ENCODE results near the gene ADAMTS14. TPM values are rescaled to one million over a fixed set of nuclear protein-coding genes. Genes with fewer than 3 reads are reported as not detected.

Gene ADAMTS14
- total RNA-seq, 1 donor from 2014 or later: 0.41 TPM

DNA sequence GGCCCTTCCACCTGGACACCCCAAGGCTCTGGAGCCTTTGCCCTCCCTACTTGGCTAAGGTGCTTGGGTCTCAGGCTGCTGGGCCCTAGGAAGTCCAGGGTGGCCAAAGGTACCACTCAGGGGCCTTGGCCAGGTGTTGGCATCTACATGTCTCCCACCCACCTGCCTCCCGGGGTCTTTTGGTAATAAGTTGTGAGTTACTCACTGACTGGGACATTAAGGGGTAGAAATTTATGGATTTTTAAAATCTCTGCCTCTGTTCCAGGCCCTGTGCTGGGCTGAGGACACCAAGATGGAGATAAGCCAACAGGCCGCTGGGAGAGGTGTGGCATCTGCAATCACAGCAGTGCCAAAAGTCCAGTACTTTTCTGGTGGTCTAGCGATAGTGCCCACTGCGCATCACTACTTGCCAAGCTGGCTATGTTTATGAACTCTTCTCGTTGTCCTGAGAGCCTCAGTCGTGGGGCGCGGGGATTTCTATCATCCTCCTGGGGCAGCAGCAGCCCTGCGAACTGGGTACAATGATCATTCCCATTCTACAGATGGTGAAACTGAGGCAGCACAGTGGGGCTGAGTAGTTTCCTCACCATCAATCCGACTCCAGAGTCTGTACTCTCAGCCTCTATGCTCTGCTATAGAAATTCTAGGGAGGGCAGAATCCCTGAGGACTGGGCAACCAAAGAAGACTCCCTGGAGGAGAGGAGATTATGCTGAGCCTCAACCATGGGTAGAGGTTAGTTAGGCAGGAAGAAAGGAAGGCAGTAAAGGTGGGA, 76.7 kb downstream of the ADAMTS14 start:
- FAIRE-seq (no peak), DNase-seq (ENCODE audit: low spot score in 2 of 2) (no peak)

DNA sequence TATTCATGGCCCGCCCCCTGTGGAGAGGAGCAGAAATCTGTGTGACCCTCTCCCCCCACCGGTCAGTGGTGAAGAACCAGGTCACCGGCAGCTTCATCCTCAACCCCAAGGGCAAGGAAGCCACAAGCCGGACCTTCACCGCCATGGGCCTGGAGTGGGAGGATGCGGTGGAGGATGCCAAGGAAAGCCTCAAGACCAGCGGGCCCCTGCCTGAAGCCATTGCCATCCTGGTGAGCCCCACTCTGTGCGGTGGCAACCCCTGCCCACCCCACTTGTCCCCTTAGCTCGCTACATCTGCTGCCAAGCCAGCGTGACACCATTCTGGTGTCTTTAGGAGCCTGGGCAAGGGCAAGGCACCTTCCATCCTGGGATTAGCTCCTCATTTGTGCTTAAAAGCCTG, 77.5 kb downstream of the ADAMTS14 start:
- DNase-seq (ENCODE audit: low spot score in 2 of 2) (no peak), FAIRE-seq (no peak)

DNA sequence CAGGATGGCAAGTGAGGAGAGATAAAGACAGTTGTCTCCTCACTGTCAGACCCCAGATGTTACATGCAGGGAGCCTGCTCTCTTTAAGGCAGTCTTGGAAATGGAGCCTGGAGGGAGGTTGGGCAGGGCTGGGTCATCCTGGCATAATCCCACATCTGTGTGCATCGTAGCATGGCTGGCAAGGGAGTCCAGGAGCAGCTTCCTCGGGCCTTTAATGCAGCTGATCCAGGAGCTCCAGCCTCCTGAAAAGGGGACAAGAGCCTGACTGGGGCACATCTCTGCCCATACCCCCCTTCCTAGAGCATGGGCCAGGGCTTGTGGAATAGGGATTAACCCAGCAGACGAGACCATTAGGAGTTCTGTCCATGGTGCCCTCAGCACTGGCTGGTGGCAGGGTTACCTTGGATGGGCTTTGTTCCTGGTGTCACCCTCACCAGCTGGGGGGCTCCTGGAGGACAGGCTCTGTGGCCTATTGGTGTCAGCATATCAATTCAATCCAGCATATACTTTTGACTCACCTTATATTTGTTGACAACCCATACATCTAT, 77.9 kb downstream of the ADAMTS14 start:
- FAIRE-seq (no peak), DNase-seq (ENCODE audit: low spot score in 2 of 2) (no peak)

DNA sequence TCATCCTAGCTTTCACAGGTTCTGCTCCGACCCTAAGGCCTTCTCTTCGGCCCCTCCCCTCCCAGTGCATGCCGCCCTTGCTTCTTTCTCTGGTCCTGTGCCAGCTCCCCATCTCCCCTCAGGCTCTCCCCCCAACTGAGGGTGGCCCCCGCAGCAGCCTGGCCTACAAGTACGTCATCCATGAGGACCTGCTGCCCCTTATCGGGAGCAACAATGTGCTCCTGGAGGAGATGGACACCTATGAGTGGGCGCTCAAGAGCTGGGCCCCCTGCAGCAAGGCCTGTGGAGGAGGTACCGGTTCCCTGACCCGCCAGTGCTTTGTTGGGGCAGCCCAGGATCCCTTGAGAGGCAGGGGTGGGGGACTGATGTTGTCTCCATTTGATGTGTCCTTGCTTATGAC, 79.0 kb downstream of the ADAMTS14 start:
- DNase-seq (ENCODE audit: low spot score in 2 of 2): no peak
- no peak for FAIRE-seq

DNA sequence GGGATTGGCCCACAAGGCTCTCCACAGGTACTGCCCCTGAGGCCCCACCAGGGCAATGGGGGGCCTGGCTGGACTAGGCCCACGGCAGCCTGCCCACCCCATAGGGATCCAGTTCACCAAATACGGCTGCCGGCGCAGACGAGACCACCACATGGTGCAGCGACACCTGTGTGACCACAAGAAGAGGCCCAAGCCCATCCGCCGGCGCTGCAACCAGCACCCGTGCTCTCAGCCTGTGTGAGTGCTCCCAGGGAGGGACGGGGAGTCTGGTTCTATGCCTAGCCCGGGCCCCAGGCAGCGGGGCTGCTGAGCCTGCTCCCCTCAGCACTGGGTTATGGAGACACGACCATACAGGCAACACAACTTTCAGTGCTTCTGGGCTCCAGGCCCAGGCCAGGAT, 79.7 kb downstream of the ADAMTS14 start:
- DNase-seq (ENCODE audit: low spot score in 2 of 2) (no peak), FAIRE-seq (no peak)

DNA sequence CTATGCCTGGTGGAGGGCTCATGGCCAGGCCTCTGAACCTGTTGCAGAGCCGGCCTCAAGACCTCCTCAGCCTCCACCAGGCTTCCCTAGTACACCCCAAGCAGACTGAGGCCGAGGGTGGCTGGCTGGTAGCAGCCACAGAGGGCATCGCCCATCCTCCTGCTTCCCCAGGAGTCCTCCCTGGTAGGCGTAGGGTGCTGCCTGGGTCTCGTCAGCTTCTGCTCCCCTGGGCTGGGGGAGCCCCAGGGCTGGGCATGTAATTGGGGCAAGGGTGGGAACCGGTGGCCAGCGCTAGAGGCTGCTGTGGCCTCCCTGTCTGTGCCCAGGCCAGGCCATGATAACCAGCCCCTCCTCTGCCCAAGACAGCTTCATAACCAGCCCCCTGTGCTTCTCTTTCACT, 80.3 kb downstream of the ADAMTS14 start:
- DNase-seq (ENCODE audit: low spot score in 2 of 2) (no peak), FAIRE-seq (no peak)

DNA sequence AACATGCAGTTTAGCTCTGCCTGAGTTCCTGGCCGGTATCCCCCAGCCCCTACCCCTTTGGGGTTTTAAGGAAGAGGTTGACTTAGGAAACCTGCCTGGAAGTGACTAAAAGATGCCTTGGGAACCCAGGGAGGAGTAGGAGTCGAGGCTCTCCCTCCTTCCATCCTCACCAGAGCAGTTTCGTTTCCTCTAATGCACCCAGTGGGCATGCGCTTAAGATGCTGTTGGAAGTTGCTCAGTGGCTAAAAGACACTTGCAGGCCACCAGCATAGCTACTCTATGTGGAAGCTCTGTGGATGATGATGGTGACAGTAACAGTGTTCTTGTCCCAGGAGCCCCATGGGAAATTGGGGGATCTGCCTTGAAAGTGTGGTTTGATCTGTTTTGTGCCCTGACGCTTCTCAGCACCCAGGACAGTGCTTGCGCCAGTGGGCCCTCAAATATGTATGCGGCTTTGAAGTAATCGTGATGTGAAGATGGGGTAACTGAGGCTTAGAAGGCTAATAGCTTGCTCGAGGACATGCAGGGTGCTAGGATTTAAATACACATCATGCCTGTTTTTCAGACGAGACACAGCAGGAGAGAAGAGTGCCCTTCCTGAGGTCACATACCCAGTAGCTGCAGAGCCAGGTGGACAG, 80.8 kb downstream of the ADAMTS14 start:
- FAIRE-seq (no peak), DNase-seq (ENCODE audit: low spot score in 2 of 2) (no peak)

DNA sequence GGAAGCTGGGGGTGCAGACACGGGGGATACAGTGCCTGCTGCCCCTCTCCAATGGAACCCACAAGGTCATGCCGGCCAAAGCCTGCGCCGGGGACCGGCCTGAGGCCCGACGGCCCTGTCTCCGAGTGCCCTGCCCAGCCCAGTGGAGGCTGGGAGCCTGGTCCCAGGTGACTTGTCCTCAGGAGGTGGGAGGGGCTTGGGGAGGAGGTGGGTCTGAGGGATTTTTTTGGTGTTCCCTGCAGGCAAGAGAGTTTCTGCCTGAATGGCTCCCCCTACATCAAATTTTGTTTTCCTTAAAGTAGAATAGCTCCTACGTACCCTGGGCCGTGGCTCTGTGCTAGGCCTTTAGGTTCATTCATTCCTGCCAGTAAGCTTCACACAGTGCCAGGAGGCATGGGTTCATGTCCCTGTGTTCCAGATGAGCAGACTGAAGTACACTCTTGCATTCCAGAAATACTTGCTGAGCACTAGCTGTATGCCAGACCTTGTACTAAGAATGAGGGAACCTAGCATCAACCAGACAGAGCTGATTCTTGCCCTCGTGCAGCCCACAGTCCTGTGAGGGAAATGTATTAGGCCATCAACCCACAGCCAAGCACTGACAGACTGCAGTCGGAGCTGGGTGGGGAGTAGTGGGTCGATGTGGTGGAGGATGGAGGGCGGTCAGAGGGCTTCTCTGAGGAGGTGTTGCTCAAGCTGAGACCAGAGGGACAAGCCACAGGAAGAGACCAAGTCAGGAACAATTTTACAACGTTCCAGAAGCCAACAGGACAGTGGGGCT, 81.7 kb downstream of the ADAMTS14 start:
- FAIRE-seq (no peak), DNase-seq (ENCODE audit: low spot score in 2 of 2) (no peak)

DNA sequence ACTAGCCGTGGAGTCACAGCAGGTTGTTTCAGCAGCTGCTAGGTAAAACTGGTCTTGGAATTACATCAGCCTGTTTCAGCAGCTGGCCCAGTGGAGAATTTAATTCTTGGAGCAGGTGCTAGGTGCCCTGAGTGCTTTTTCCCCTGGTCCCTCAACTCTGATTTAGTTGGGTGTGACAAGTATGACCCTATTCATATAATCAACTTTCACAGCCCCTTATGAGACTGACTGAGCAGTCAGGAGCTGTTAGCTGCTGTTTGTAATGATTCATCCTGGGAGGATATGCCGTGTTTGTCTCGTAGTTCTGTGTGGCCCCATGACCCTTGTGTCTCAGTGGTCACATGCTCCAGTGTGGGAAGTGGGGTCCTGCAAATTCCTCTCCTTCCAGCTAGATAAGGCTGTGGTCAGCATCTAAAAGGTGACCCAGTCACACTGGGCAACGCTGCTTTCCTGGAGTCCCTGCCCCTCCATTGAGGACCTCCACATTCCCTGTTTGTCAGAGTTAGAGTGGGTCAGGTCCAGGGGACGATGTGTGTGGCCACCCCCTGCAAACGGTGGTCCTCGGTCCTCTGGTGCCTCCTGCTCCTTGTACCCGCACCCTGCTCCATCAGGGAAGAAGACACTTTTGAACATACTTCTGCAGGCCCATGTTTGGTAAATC, 84.5 kb downstream of the ADAMTS14 start:
- DNase-seq (ENCODE audit: low spot score in 2 of 2): no peak
- FAIRE-seq: no peak

DNA sequence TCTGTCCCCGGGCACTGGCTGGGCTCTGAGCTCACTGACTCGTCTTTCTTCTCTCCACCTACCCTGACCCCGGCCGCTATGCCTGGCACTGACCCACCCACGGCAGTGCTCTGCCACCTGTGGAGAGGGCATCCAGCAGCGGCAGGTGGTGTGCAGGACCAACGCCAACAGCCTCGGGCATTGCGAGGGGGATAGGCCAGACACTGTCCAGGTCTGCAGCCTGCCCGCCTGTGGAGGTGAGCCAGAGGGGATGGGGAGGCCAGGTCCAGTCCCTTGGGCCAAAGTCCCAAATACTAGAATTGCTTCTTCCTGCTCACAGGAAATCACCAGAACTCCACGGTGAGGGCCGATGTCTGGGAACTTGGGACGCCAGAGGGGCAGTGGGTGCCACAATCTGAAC, 85.5 kb downstream of the ADAMTS14 start:
- DNase-seq (ENCODE audit: low spot score in 2 of 2): no peak

DNA sequence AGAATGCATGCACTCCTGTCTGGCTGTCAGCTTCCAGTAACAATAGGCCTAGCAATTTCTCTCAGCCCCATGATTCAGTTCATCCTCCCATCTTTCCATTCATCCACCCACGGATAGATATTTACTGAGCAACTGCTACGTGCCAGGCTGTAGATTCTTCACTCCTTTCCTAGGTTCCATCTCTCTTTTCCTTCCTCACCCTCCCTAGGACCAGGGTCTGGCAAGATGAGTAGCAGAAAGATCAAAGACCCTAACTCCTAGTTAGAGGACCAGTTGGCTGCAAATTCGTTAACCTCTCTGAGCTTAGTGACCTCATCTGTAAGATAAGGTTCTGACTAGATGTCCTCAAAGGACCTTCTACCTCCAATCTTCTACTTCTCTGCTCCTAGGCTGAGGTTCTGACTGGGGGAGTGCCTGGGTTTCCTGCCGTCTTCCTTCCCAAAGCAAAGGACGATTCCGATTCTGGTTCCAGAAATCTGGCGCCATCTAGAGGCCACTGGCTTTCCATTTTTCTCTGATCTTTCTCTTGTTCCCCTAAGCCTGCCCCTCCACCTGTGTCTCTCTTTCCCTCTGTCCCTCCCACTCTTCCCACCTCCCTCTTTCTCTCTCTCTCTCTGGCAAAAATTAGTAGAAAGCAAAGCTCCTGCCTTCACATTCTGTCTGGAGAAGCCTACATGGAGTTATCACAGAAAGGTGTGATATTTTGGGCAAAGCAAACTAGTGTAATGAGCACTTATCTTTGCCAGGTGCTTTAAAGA, 86.6 kb downstream of the ADAMTS14 start:
- DNase-seq (ENCODE audit: low spot score in 2 of 2) (peak; percentile 59 to 79), FAIRE-seq (peak; percentile 42)

More for the DNA sequence above, 85.5 kb downstream of the ADAMTS14 start:
- FAIRE-seq: no peak

DNA sequence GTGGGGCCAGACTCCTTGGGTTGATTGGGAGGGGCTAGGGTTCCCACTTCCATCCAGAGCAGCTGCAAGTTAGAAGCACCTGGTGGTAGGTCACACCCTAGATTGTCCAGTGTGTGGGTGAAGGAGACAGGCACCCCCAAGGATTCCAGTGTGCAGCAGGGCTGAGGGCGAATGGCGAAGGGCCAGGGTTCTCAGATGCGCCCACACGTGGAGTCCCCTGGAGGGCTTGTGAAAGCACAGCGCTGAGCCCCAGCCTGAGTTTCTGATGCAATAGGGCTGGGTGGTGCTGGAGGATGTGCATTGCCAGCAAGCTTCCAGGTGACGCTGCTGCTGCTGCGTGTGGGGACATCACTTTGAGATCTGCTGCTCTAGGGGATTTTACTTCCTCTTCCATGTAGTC, 87.5 kb downstream of the ADAMTS14 start:
- DNase-seq (ENCODE audit: low spot score in 2 of 2) (no peak), FAIRE-seq (no peak)

DNA sequence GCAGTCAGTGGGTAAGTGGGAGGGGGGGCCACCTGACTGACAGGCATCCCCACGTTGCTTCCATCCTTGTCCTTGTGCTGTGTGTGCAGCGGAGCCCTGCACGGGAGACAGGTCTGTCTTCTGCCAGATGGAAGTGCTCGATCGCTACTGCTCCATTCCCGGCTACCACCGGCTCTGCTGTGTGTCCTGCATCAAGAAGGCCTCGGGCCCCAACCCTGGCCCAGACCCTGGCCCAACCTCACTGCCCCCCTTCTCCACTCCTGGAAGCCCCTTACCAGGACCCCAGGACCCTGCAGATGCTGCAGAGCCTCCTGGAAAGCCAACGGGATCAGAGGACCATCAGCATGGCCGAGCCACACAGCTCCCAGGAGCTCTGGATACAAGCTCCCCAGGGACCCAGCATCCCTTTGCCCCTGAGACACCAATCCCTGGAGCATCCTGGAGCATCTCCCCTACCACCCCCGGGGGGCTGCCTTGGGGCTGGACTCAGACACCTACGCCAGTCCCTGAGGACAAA, 88.0 kb downstream of the ADAMTS14 start:
- DNase-seq (ENCODE audit: low spot score in 2 of 2): no peak

DNA sequence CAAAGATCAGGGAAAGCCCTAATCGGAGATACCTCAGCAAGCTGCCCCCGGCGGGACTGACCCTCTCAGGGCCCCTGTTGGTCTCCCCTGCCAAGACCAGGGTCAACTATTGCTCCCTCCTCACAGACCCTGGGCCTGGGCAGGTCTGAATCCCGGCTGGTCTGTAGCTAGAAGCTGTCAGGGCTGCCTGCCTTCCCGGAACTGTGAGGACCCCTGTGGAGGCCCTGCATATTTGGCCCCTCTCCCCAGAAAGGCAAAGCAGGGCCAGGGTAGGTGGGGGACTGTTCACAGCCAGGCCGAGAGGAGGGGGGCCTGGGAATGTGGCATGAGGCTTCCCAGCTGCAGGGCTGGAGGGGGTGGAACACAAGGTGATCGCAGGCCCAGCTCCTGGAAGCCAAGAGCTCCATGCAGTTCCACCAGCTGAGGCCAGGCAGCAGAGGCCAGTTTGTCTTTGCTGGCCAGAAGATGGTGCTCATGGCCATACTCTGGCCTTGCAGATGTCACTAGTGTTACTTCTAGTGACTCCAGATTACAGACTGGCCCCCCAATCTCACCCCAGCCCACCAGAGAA, 88.8 kb downstream of the ADAMTS14 start:
- no peak for FAIRE-seq
- no peak for DNase-seq (ENCODE audit: low spot score in 2 of 2)

More for the DNA sequence above, 88.0 kb downstream of the ADAMTS14 start:
- no peak for FAIRE-seq

DNA sequence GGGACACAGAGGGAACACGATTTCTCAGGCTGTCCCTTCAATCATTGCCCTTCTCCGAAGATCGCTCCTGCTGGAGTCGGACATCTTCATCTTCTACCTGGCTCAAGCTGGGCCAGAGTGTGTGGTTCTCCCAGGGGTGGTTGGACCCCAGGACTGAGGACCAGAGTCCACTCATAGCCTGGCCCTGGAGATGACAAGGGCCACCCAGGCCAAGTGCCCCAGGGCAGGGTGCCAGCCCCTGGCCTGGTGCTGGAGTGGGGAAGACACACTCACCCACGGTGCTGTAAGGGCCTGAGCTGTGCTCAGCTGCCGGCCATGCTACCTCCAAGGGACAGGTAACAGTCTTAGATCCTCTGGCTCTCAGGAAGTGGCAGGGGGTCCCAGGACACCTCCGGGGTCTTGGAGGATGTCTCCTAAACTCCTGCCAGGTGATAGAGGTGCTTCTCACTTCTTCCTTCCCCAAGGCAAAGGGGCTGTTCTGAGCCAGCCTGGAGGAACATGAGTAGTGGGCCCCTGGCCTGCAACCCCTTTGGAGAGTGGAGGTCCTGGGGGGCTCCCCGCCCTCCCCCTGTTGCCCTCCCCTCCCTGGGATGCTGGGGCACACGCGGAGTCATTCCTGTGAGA, 89.5 kb downstream of the ADAMTS14 start:
- no peak for DNase-seq (ENCODE audit: low spot score in 2 of 2)

DNA sequence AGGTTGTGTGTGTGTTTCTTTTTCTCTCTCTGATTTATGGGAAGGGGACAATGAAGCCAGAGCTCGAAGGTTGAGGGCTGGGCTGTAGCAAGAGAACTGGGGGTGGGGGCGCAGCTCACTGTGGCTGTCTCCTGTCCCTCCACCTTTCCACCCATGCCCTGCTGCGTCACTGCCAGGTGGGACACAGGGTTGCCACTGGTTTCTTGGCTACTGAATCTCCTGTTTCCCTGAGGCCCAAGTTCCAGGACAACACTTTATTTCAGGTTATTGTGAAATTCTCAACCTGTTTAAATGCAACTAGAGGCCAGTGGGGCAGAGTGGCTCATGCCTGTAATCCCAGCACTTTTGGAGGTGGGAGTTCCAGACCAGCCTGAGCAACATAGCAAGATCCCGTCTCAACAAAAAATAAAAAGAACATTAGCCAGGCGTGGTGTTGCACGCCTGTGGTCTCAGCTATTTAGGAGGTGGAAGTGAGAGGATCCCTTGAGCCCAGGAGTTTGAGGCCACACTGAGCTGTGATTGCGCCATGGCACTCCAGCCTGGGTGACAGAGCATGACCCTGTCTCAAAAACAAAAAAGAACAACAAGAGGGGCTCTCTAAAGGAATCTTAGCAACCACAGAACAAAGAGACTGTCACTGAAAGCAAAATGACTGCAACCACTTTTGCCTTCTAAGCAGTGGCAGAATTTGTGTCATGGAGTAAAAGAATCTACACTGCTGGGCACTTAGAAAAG, 90.3 kb downstream of the ADAMTS14 start:
- DNase-seq (ENCODE audit: low spot score in 2 of 2) (no peak), FAIRE-seq (no peak)

More for the DNA sequence above, 89.5 kb downstream of the ADAMTS14 start:
- FAIRE-seq: no peak

DNA sequence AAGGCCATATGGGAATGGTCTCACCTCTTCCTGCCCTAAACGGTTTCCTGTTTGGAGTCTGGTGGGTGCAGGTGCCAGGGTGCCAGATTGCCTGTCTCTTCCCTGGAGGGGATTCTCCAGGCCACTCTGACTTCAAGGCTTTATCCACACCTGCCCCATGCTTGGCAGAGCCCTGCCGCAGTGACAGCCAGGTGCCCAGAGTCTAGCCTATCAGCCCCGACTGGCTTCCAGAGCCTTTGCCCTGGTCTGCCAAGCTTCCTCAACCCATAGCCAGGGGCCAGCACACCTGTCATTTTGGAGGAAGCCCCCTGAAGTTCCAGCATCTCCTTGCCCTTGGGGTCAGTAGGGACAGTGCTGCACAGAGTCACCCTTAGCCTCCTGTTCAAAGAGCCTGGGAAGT, 91.3 kb downstream of the ADAMTS14 start:
- FAIRE-seq (no peak), DNase-seq (ENCODE audit: low spot score in 2 of 2) (no peak)
